GM12878 (cell line): ENCODE measurements around the gene DIAPH2. TPM values are rescaled to one million over a fixed set of nuclear protein-coding genes. Genes with fewer than 3 reads are reported as not detected.

ENCODE experiments used
- ATAC-seq: fragments of 200-7000 bp; cut with Tn5 transposase; 3 replicates; pipeline ENCODE4 v1.9.1; 2020; ENCODE audit warnings: mild to moderate bottlenecking, moderate library complexity
- BruUV-seq: library from RNA; stranded (reverse); fragments of 400-500 nt; replicated peaks from 2 replicates; lab custom pipeline; 2021; lab: Mats Ljungman, UMichigan
- CTCF ChIA-PET: fragments of 300-600 bp; sonication (Branson Sonifier 250); formaldehyde crosslinking; extraction: SDS; loops from one replicate; lab custom pipeline; 2021; ENCODE audit warnings: inconsistent platforms; lab: Yijun Ruan, JAX
- POLR2A ChIA-PET: fragments of 350-600 bp; formaldehyde crosslinking; extraction: SDS; loops from one replicate; lab custom pipeline; 2021; ENCODE audit warnings: inconsistent platforms; lab: Charles Lee
- RAD21 ChIA-PET: fragments of 300-600 bp; sonication (Branson Sonifier 250); formaldehyde crosslinking; loops from one replicate; lab custom pipeline; 2023; ENCODE audit warnings: antibody characterized with exemption; ENCODE audit not compliant: unreplicated experiment; lab: Charles Lee
- SMC1A ChIA-PET: fragments of 300-600 bp; sonication (Branson Sonifier 250); formaldehyde crosslinking; loops from one replicate; lab custom pipeline; 2023; ENCODE audit not compliant: unreplicated experiment, uncharacterized antibody; lab: Charles Lee
- DNase-seq: peaks from one replicate; pipeline ENCODE4 v3.0.0-alpha.2; 2011; ENCODE audit warnings: low read depth, low spot score
- FAIRE-seq: peaks from 3 replicates; lab custom pipeline; 2011; peaks lifted over from hg19 to GRCh38; lab: Jason Lieb, UNC
- H2AFZ ChIP-seq: 2 replicates; pipeline ENCODE4 v1.6.0; 2011; ENCODE audit warnings: low read depth, low read length, control low read depth; ENCODE audit not compliant: control insufficient read depth
- H3K27ac ChIP-seq: 2 replicates; pipeline ENCODE4 v1.5.1; 2011; ENCODE audit warnings: control low read depth; ENCODE audit not compliant: control insufficient read depth, insufficient read depth
- H3K27me3 ChIP-seq, 2 experiments: replicated peaks in 1 of 2; 2 replicates each; pipeline versions ENCODE4 v1.6.0 to v1.6.1; 2011; ENCODE audit warnings: low read length in 1 of 2; ENCODE audit not compliant: control insufficient read depth in 2 of 2, insufficient read depth in 2 of 2
- H3K36me3 ChIP-seq, 2 experiments: 2 replicates each; pipeline ENCODE4 v1.5.1; 2011; ENCODE audit warnings: low read length in 1 of 2; ENCODE audit not compliant: control insufficient read depth in 2 of 2, insufficient read depth in 2 of 2
- H3K4me1 ChIP-seq: 2 replicates; pipeline ENCODE4 v1.6.1; 2011; ENCODE audit warnings: mild to moderate bottlenecking, low read length, moderate library complexity, mixed read lengths; ENCODE audit not compliant: control insufficient read depth, insufficient read depth
- H3K4me2 ChIP-seq: 2 replicates; pipeline ENCODE4 v1.6.0; 2011; ENCODE audit warnings: control low read depth; ENCODE audit not compliant: control insufficient read depth, insufficient read depth
- H3K4me3 ChIP-seq: fragments of 200-600 bp; sonication (generic); 2 replicates; pipeline ENCODE4 v1.5.1; 2016
- H3K79me2 ChIP-seq: 2 replicates; pipeline ENCODE4 v1.6.0; 2011; ENCODE audit warnings: low read length; ENCODE audit not compliant: control insufficient read depth, insufficient read depth
- H3K9ac ChIP-seq: 2 replicates; pipeline ENCODE4 v1.8.0; 2011; ENCODE audit warnings: low read length, control low read depth, mixed read lengths; ENCODE audit not compliant: control insufficient read depth, insufficient read depth
- H3K9me3 ChIP-seq: replicated peaks from 3 replicates; pipeline ENCODE4 v1.5.1; 2011; ENCODE audit warnings: mild to moderate bottlenecking, low read length; ENCODE audit not compliant: control insufficient read depth, insufficient read depth
- H4K20me1 ChIP-seq: 2 replicates; pipeline ENCODE4 v1.6.0; 2011; ENCODE audit not compliant: control insufficient read depth, insufficient read depth
- FOXK2 ChIP-seq: fragments of 450-650 bp; IDR thresholded peaks from 2 replicates; pipeline ENCODE4 v1.6.1; 2017; ENCODE audit warnings: mild to moderate bottlenecking, moderate library complexity
- IRF4 ChIP-seq: IDR thresholded peaks from 2 replicates; pipeline ENCODE4 v1.6.1; 2011; ENCODE audit warnings: low read depth, low read length
- KAT2A ChIP-seq: conservative IDR thresholded peaks from 2 replicates; pipeline ENCODE4 v1.6.1; 2011; ENCODE audit warnings: low read depth, low read length; ENCODE audit not compliant: control insufficient read depth
- MEF2B ChIP-seq: fragments of 450-650 bp; IDR thresholded peaks from 2 replicates; pipeline ENCODE4 v1.6.1; 2018; ENCODE audit warnings: mild to moderate bottlenecking, moderate library complexity; ENCODE audit not compliant: partially characterized antibody, poor library complexity, severe bottlenecking
- MTA2 ChIP-seq: fragments of 450-650 bp; IDR thresholded peaks from 2 replicates; pipeline ENCODE4 v1.6.1; 2016; ENCODE audit warnings: low read depth, mild to moderate bottlenecking, moderate library complexity
- RAD21 ChIP-seq: IDR thresholded peaks from 2 replicates; pipeline ENCODE4 v1.6.1; 2011; ENCODE audit warnings: mild to moderate bottlenecking, low read depth, low read length, moderate library complexity; ENCODE audit not compliant: insufficient read depth
- RELB ChIP-seq: fragments of 450-650 bp; IDR thresholded peaks from 2 replicates; pipeline ENCODE4 v1.6.1; 2017; ENCODE audit warnings: low read depth, mild to moderate bottlenecking, moderate library complexity
- SREBF1 ChIP-seq: IDR thresholded peaks from 2 replicates; pipeline ENCODE4 v1.6.1; 2012; ENCODE audit warnings: mild to moderate bottlenecking, low read length
- SUPT20H ChIP-seq: IDR thresholded peaks from 2 replicates; pipeline ENCODE4 v1.6.1; 2011; ENCODE audit warnings: low read depth, mild to moderate bottlenecking, low read length, moderate library complexity, borderline replicate concordance; ENCODE audit not compliant: control insufficient read depth
- in situ Hi-C: fragments of 300-500 bp; cut with MboI; formaldehyde crosslinking; loops from 9 replicates; pipeline ENCODE4 v1.14.3; 2018; ENCODE audit warnings: mixed read lengths
- intact Hi-C: fragments of 100-400 bp; cut with micrococcal nuclease; formaldehyde crosslinking; loops from one replicate; pipeline ENCODE4 v1.14.2; 2022; ENCODE audit not compliant: unreplicated experiment
- polyA plus RNA-seq, 11 experiments: library from polyadenylated mRNA; depleted of rRNA in 4 of 11; unstranded in 6 of 11; stranded (reverse) in 5 of 11; fragments of >200 nt; fragmentation: Nextera tagmentation in 4 of 11; fragmentation: Illumina TruSeq in 1 of 11; extraction: Ambion mirVana in 4 of 11; extraction: Trizol in 1 of 11; gene quantifications; 1 replicate in 1 of 11; 2 replicates in 10 of 11; pipeline versions ENCODE4 v1.2.1 to v1.2.3, GENCODE V29; 2011 to 2016; ENCODE audit warnings: inconsistent platforms in 2 of 11, missing spikeins in 2 of 11, low read depth in 1 of 11
- total RNA-seq, 4 experiments: library from RNA; depleted of rRNA in 3 of 4; stranded (reverse); fragments of >200 nt in 3 of 4; fragmentation: Illumina TruSeq in 1 of 4; extraction: Trizol in 1 of 4; gene quantifications; 2 replicates each; pipeline versions ENCODE4 v1.2.1 to v1.2.3, GENCODE V29; 2013 to 2021
- TF ChIP-seq, protein P1 (sequence below): IDR thresholded peaks from 2 replicates; pipeline ENCODE4 v1.6.1; 2012; ENCODE audit warnings: mild to moderate bottlenecking, low read depth, low read length

The DIAPH2 gene
- total and polyA plus RNA-seq, 10 of the 15 experiments (the other 5 are each of a cell fraction or from before 2014, with no cell fraction given), result 2.2 to 16.6 (median 8.8) TPM

- TF ChIP-seq RELB (no peak), RAD21 (no peak), IRF4 (no peak), SREBF1 (no peak)
- TF ChIP-seq, protein P1, sequence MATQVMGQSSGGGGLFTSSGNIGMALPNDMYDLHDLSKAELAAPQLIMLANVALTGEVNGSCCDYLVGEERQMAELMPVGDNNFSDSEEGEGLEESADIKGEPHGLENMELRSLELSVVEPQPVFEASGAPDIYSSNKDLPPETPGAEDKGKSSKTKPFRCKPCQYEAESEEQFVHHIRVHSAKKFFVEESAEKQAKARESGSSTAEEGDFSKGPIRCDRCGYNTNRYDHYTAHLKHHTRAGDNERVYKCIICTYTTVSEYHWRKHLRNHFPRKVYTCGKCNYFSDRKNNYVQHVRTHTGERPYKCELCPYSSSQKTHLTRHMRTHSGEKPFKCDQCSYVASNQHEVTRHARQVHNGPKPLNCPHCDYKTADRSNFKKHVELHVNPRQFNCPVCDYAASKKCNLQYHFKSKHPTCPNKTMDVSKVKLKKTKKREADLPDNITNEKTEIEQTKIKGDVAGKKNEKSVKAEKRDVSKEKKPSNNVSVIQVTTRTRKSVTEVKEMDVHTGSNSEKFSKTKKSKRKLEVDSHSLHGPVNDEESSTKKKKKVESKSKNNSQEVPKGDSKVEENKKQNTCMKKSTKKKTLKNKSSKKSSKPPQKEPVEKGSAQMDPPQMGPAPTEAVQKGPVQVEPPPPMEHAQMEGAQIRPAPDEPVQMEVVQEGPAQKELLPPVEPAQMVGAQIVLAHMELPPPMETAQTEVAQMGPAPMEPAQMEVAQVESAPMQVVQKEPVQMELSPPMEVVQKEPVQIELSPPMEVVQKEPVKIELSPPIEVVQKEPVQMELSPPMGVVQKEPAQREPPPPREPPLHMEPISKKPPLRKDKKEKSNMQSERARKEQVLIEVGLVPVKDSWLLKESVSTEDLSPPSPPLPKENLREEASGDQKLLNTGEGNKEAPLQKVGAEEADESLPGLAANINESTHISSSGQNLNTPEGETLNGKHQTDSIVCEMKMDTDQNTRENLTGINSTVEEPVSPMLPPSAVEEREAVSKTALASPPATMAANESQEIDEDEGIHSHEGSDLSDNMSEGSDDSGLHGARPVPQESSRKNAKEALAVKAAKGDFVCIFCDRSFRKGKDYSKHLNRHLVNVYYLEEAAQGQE, result no peak
These were observed 689.6 kb downstream of the DIAPH2 start (continued) for GRCh38 chrX:97374266-97374665.

DNA sequence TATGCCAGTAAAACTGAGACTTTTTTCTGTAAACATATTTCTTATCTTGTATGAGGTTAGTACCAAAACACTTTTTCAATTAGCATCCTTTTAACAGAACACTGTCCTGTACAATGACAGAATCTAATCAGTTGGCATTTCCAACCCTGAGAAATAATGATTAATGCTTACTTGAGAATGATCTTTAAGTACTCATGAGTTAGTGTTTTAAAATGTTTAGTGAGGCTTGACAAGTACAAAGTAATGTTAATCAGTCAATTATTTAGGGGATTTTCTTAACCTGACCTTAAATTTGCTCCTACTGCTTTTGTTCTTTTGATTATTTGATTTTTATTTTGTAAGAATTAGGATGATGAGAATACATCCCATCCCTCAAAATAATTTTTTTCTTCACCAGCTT is 695.6 kb downstream of the DIAPH2 start:
- no peaks in the 10 kb centered on the region for H3K4me1 ChIP-seq
- in situ Hi-C loops, result no loop called here
- SMC1A ChIA-PET, result no interaction called here
- H3K79me2 ChIP-seq, result no peaks in the 10 kb centered on the region
- CTCF ChIA-PET, result no interaction called here
- intact Hi-C loops, result no loop called here
- RAD21 ChIA-PET, result no interaction called here
- H3K4me2 ChIP-seq, result no peak overlapping the region
- no peak for DNase-seq
- H4K20me1 ChIP-seq, result no peaks in the 10 kb centered on the region
- H3K9me3 ChIP-seq, result no peaks in the 10 kb centered on the region
- POLR2A ChIA-PET, result no interaction called here
- TF ChIP-seq KAT2A (no peak), FOXK2 (no peak), MEF2B (no peak), SUPT20H (no peak), MTA2 (peak; percentile 10; the same call in 1 of the 2 replicates)
- no peak overlapping the region for H3K27ac ChIP-seq
- BruUV-seq, result no TSS peak
- no peak overlapping the region for H3K4me3 ChIP-seq
- no peak for ATAC-seq
- no peaks in the 10 kb centered on the region for H3K27me3 ChIP-seq
- H3K9ac ChIP-seq, result no peak overlapping the region
- FAIRE-seq, result no peak
- no peak overlapping the region for H2AFZ ChIP-seq
- no peaks in the 10 kb centered on the region for H3K36me3 ChIP-seq
